H1 (cell line): ENCODE results near the gene TMIGD3. TPM values are rescaled to one million over a fixed set of nuclear protein-coding genes. Genes with fewer than 3 reads are reported as not detected.

Source experiments
- CTCF ChIA-PET: fragments of 300-600 bp; sonication (Branson Sonifier 250); formaldehyde crosslinking; loops from one replicate; lab custom pipeline; 2021; ENCODE audit not compliant: partially characterized antibody; lab: Charles Lee
- POLR2A ChIA-PET: fragments of 300-600 bp; sonication (Branson Sonifier 250); formaldehyde crosslinking; loops from one replicate; lab custom pipeline; 2021; ENCODE audit warnings: inconsistent platforms; ENCODE audit not compliant: partially characterized antibody; lab: Charles Lee
- DNase-seq, 2 experiments: peaks; one replicate each; pipeline versions ENCODE4 v3.0.0 to v3.0.0-alpha.2; 2010 to 2022; ENCODE audit warnings: low spot score in 2 of 2, low read depth in 1 of 2, mixed read lengths in 1 of 2
- FAIRE-seq: peaks from 2 replicates; lab custom pipeline; 2011; peaks lifted over from hg19 to GRCh38; lab: Jason Lieb, UNC
- H2AFZ ChIP-seq: 2 replicates; pipeline ENCODE4 v1.8.1; 2012; ENCODE audit warnings: low read length, inconsistent platforms
- H2AK5ac ChIP-seq: 2 replicates; pipeline ENCODE4 v1.6.1; 2013; ENCODE audit warnings: low read depth, low read length
- H2BK120ac ChIP-seq: replicated peaks from 2 replicates; pipeline ENCODE3; 2013; ENCODE audit warnings: low read depth, low read length, inconsistent platforms
- H2BK12ac ChIP-seq: 2 replicates; pipeline ENCODE4 v1.6.1; 2013; ENCODE audit warnings: low read depth, low read length
- H2BK15ac ChIP-seq: 2 replicates; pipeline ENCODE4 v1.6.1; 2013; ENCODE audit warnings: low read length
- H2BK20ac ChIP-seq: 2 replicates; pipeline ENCODE4 v1.6.1; 2013; ENCODE audit warnings: low read length
- H2BK5ac ChIP-seq: 2 replicates; pipeline ENCODE4 v1.6.1; 2013; ENCODE audit warnings: low read depth, low read length
- H3K14ac ChIP-seq: 2 replicates; pipeline ENCODE4 v1.6.1; 2013; ENCODE audit warnings: inconsistent platforms; ENCODE audit not compliant: insufficient read length
- H3K18ac ChIP-seq: 2 replicates; pipeline ENCODE4 v1.6.1; 2013; ENCODE audit warnings: low read length; ENCODE audit errors: extremely low read depth
- H3K23ac ChIP-seq: 2 replicates; pipeline ENCODE4 v1.6.1; 2013; ENCODE audit warnings: inconsistent platforms; ENCODE audit not compliant: insufficient read length
- H3K23me2 ChIP-seq: 2 replicates; pipeline ENCODE4 v1.6.1; 2013; ENCODE audit warnings: low read depth, low read length
- H3K27ac ChIP-seq: 2 replicates; pipeline ENCODE4 v1.6.1; 2011; ENCODE audit warnings: low read depth, low read length, inconsistent platforms
- H3K27me3 ChIP-seq, 4 experiments: replicated peaks in 1 of 4; 1 replicate in 1 of 4; 2 replicates in 3 of 4; pipeline versions ENCODE4 v1.6.1 to v1.8.1; 2011 to 2013; ENCODE audit warnings: low read length in 3 of 4, mild to moderate bottlenecking in 3 of 4, inconsistent platforms in 2 of 4, mixed read lengths in 2 of 4, moderate library complexity in 1 of 4; ENCODE audit not compliant: control insufficient read depth in 3 of 4, insufficient read depth in 3 of 4; ENCODE audit errors: extremely low read depth in 1 of 4
- H3K36me3 ChIP-seq, 4 experiments: 2 replicates each; pipeline versions ENCODE4 v1.6.1 to v1.8.1; 2011 to 2013; ENCODE audit warnings: mild to moderate bottlenecking in 4 of 4, low read length in 3 of 4, moderate library complexity in 2 of 4, control low read depth in 1 of 4, inconsistent platforms in 1 of 4; ENCODE audit not compliant: insufficient read depth in 4 of 4, control insufficient read depth in 2 of 4
- H3K4ac ChIP-seq: replicated peaks from 2 replicates; pipeline ENCODE3; 2013; ENCODE audit warnings: low read length, low read depth, mixed read lengths, inconsistent platforms; ENCODE audit not compliant: insufficient read length
- H3K4me1 ChIP-seq, 4 experiments: replicated peaks in 1 of 4; 1 replicate in 1 of 4; 2 replicates in 3 of 4; pipeline versions ENCODE4 v1.6.1 to v1.8.1; 2011 to 2013; ENCODE audit warnings: low read length in 3 of 4, inconsistent platforms in 2 of 4, mixed read lengths in 1 of 4; ENCODE audit not compliant: insufficient read depth in 4 of 4, control insufficient read depth in 3 of 4
- H3K4me2 ChIP-seq, 2 experiments: 2 replicates each; pipeline versions ENCODE4 v1.6.1 to v1.8.1; 2011 to 2013; ENCODE audit warnings: low read depth in 2 of 2, low read length in 2 of 2, control low read depth in 1 of 2, inconsistent platforms in 1 of 2, mild to moderate bottlenecking in 1 of 2; ENCODE audit not compliant: insufficient read depth in 1 of 2
- H3K4me3 ChIP-seq, 4 experiments: fragments of 200-600, 300-600 bp in 1 of 4; sonication (generic), shearing (Covaris generic), sonication (Bioruptor Twin) in 1 of 4; 2 replicates each; pipeline versions ENCODE4 v1.5.1 to v1.8.1; 2011 to 2016; ENCODE audit warnings: low read length in 4 of 4, low read depth in 3 of 4, control low read depth in 2 of 4, inconsistent platforms in 2 of 4, mild to moderate bottlenecking in 2 of 4, mixed read lengths in 1 of 4, moderate library complexity in 1 of 4; ENCODE audit not compliant: insufficient read depth in 2 of 4; ENCODE audit errors: extremely low read depth in 1 of 4
- H3K56ac ChIP-seq: replicated peaks from 2 replicates; pipeline ENCODE3; 2013; ENCODE audit warnings: low read depth, mild to moderate bottlenecking, mixed read lengths, low read length, inconsistent platforms; ENCODE audit not compliant: insufficient read length
- H3K79me1 ChIP-seq: 2 replicates; pipeline ENCODE4 v1.6.1; 2013; ENCODE audit warnings: low read depth, low read length, control low read depth
- H3K79me2 ChIP-seq, 2 experiments: 2 replicates each; pipeline versions ENCODE4 v1.6.1 to v1.8.1; 2012 to 2013; ENCODE audit warnings: low read length in 2 of 2, mild to moderate bottlenecking in 2 of 2, inconsistent platforms in 1 of 2; ENCODE audit not compliant: insufficient read depth in 2 of 2, control insufficient read depth in 1 of 2
- H3K9ac ChIP-seq, 4 experiments: replicated peaks in 1 of 4; 1 replicate in 1 of 4; 2 replicates in 3 of 4; pipeline versions ENCODE4 v1.6.1 to v1.8.1; 2011 to 2013; ENCODE audit warnings: low read depth in 3 of 4, low read length in 3 of 4, control low read depth in 2 of 4, mild to moderate bottlenecking in 2 of 4, moderate library complexity in 2 of 4, inconsistent platforms in 1 of 4; ENCODE audit errors: extremely low read depth in 1 of 4
- H3K9me3 ChIP-seq, 2 experiments: 2 replicates each; pipeline versions ENCODE4 v1.6.1 to v1.8.1; 2012 to 2013; ENCODE audit warnings: mild to moderate bottlenecking in 2 of 2, moderate library complexity in 2 of 2, control low read depth in 1 of 2, inconsistent platforms in 1 of 2, low read depth in 1 of 2, low read length in 1 of 2, mixed read lengths in 1 of 2; ENCODE audit not compliant: insufficient read depth in 2 of 2
- H4K20me1 ChIP-seq, 2 experiments: replicated peaks in 1 of 2; 2 replicates each; pipeline versions ENCODE3 to v1.8.1; 2011 to 2013; ENCODE audit warnings: inconsistent platforms in 2 of 2, low read length in 2 of 2, mild to moderate bottlenecking in 1 of 2; ENCODE audit not compliant: insufficient read depth in 2 of 2, control insufficient read depth in 1 of 2
- H4K5ac ChIP-seq: 2 replicates; pipeline ENCODE4 v1.6.1; 2013; ENCODE audit warnings: low read length, low read depth, mixed read lengths, inconsistent platforms; ENCODE audit not compliant: insufficient read length
- H4K8ac ChIP-seq: 2 replicates; pipeline ENCODE4 v1.8.0; 2013; ENCODE audit warnings: mild to moderate bottlenecking, moderate library complexity, low read length, inconsistent platforms; ENCODE audit not compliant: insufficient read depth; ENCODE audit errors: extremely low read depth
- H4K91ac ChIP-seq: replicated peaks from 2 replicates; pipeline ENCODE3; 2013; ENCODE audit warnings: low read length, mixed read lengths, inconsistent platforms; ENCODE audit not compliant: insufficient read length
- CBX5 ChIP-seq: fragments of 300-800, 300-1000 bp; sonication (generic); IDR thresholded peaks from 2 replicates; pipeline ENCODE4 v1.7.1; 2016; ENCODE audit warnings: antibody characterized with exemption, low read length, low read depth
- CREB1 ChIP-seq: IDR thresholded peaks from 2 replicates; pipeline ENCODE4 v1.6.1; 2012; ENCODE audit warnings: inconsistent platforms
- EP300 ChIP-seq, 2 experiments: IDR thresholded peaks; 1 replicate in 1 of 2; 2 replicates in 1 of 2; pipeline ENCODE4 v1.6.1; 2011 to 2012; ENCODE audit warnings: low read depth in 2 of 2, low read length in 2 of 2, mild to moderate bottlenecking in 2 of 2, borderline replicate concordance in 1 of 2, inconsistent platforms in 1 of 2, moderate library complexity in 1 of 2
- FOSL1 ChIP-seq: IDR thresholded peaks from 2 replicates; pipeline ENCODE4 v1.6.1; 2011; ENCODE audit warnings: mild to moderate bottlenecking, low read depth, low read length, moderate library complexity; ENCODE audit not compliant: insufficient read depth
- GTF2F1 ChIP-seq: IDR thresholded peaks from 2 replicates; pipeline ENCODE4 v1.6.1; 2012; ENCODE audit warnings: low read depth, low read length, improper control_type of control experiment, borderline replicate concordance
- HDAC2 ChIP-seq, 2 experiments: fragments of 300-600 bp in 1 of 2; sonication (generic) in 1 of 2; IDR thresholded peaks; 2 replicates each; pipeline ENCODE4 v1.6.1; 2011 to 2012; ENCODE audit warnings: low read depth in 2 of 2, low read length in 2 of 2, mild to moderate bottlenecking in 2 of 2, moderate library complexity in 2 of 2, borderline replicate concordance in 1 of 2, inconsistent platforms in 1 of 2
- HDAC6 ChIP-seq: IDR thresholded peaks from one replicate; pipeline ENCODE4 v1.7.1; 2012; ENCODE audit warnings: low read depth, mild to moderate bottlenecking, inconsistent platforms, low read length, moderate library complexity
- MAFK ChIP-seq: IDR thresholded peaks from 2 replicates; pipeline ENCODE4 v1.6.1; 2012; ENCODE audit warnings: low read depth, mild to moderate bottlenecking, improper control_type of control experiment, low read length
- MAX ChIP-seq: IDR thresholded peaks from 2 replicates; pipeline ENCODE4 v1.6.1; 2012; ENCODE audit warnings: inconsistent platforms
- POLR2AphosphoS5 ChIP-seq: IDR thresholded peaks from 2 replicates; pipeline ENCODE4 v1.6.1; 2011; ENCODE audit warnings: low read depth, low read length
- SP1 ChIP-seq: IDR thresholded peaks from 2 replicates; pipeline ENCODE4 v1.6.1; 2011; ENCODE audit warnings: low read depth, low read length
- SP2 ChIP-seq: IDR thresholded peaks from 2 replicates; pipeline ENCODE4 v1.6.1; 2012; ENCODE audit warnings: mild to moderate bottlenecking, low read length, inconsistent platforms
- TBP ChIP-seq: IDR thresholded peaks from 2 replicates; pipeline ENCODE4 v1.6.1; 2011; ENCODE audit warnings: low read depth, low read length, improper control_type of control experiment
- TEAD4 ChIP-seq: IDR thresholded peaks from 2 replicates; pipeline ENCODE4 v1.6.1; 2012; ENCODE audit warnings: low read depth, low read length, inconsistent platforms, mixed read lengths
- WGBS, 2 experiments: shearing (Covaris generic) in 1 of 2; methylation state at CpG; one replicate each; pipeline versions ENCODE4 v1.1.6 to v1.1.7; 2013 to 2015; ENCODE audit warnings: low lambda C conversion rate in 2 of 2, mixed read lengths in 2 of 2, inconsistent platforms in 1 of 2, low coverage in 1 of 2, missing lambda C conversion rate in 1 of 2; ENCODE audit not compliant: insufficient replicate concordance in 2 of 2, insufficient coverage in 1 of 2, insufficient read length in 1 of 2; ENCODE audit errors: extremely low coverage in 1 of 2, missing lambda C conversion rate in 1 of 2; 5-methylcytosine and 5-hydroxymethylcytosine counted together
- polyA plus RNA-seq, 7 experiments: library from polyadenylated mRNA; depleted of rRNA in 3 of 7; stranded (reverse) in 5 of 7; unstranded in 2 of 7; fragments of >200 nt in 5 of 7; fragments of 200-250 nt in 2 of 7; gene quantifications; 1 replicate in 5 of 7; 2 replicates in 1 of 7; 4 replicates in 1 of 7; pipeline versions ENCODE4 v1.2.1 to v1.2.3, GENCODE V29; 2011 to 2013; ENCODE audit warnings: missing spikeins in 2 of 7, mixed read lengths in 2 of 7
- total RNA-seq: library from RNA; stranded (reverse); fragmentation: NEBNext Ultra II Directional; extraction: Animal tissue kit (Norgen Biotek cat#: 25700); gene quantifications from 2 replicates; pipeline ENCODE4 v1.2.1, GENCODE V29; 2021

The TMIGD3 gene
- total and polyA plus RNA-seq, 2 of the 8 experiments (the other 6 are each of a cell fraction or from before 2014, with no cell fraction given) = not detected

GRCh38 chr1:111491070-111491469 is 12.4 kb downstream of the TMIGD3 start:
- Histone ChIP-seq H4K5ac (no peak overlapping the region), H2AK5ac (no peak overlapping the region), H3K79me1 (no peaks in the 10 kb centered on the region), H3K36me3 (no peaks in the 10 kb centered on the region), H4K91ac (no peak overlapping the region), H3K4me3 (no peak overlapping the region), H3K56ac (no peak overlapping the region), H3K27me3 (no peaks in the 10 kb centered on the region), H2BK120ac (no peak overlapping the region), H3K79me2 (no peaks in the 10 kb centered on the region), H4K8ac (no peak overlapping the region), H2AFZ (no peak overlapping the region), H2BK12ac (no peak overlapping the region), H3K23me2 (no peaks in the 10 kb centered on the region; the same call in 1 of the 2 replicates), H3K4ac (no peak overlapping the region), H4K20me1 (no peaks in the 10 kb centered on the region), H3K14ac (no peak overlapping the region), H3K9ac (no peak overlapping the region), H3K4me2 (no peak overlapping the region), H3K27ac (no peak overlapping the region), H3K9me3 (no peaks in the 10 kb centered on the region), H2BK20ac (no peak overlapping the region), H3K23ac (no peak overlapping the region), H2BK15ac (no peak overlapping the region), H3K18ac (no peak overlapping the region), H2BK5ac (no peak overlapping the region), H3K4me1 (no peaks in the 10 kb centered on the region)
- DNase-seq (no peak), FAIRE-seq (no peak)
- WGBS, 2 experiments = 98% methylated on average over 7 of the region's 7 CpGs; no CpG with 5 or more reads in 1 of the 2 experiments
- ChIA-PET POLR2A (no interaction called here), CTCF (interaction anchor here (0.6 to 1.9 kb wide), 7 partner anchors 13 to 1431 kb away, joined by 3 to 13 read pairs (median 4); no protein-coding TSS in a partner anchor)
- TF ChIP-seq FOSL1 (no peak), CBX5 (no peak), SP2 (no peak), MAFK (no peak), TBP (no peak), HDAC2 (IDR thresholded peaks at IDR 0.05; ENCODE audit: borderline replicate concordance in 1 of 2, low read depth in 2 of 2, low read length in 2 of 2) (no peak), HDAC6 (no peak), CREB1 (no peak), SP1 (no peak), GTF2F1 (no peak), TEAD4 (no peak), POLR2AphosphoS5 (no peak), MAX (no peak), EP300 (IDR thresholded peaks at IDR 0.05; ENCODE audit: borderline replicate concordance in 1 of 2, low read depth in 2 of 2, low read length in 2 of 2) (no peak)
